Stimulated activated CD8-positive, alpha-beta memory T cell treated with anti-CD3 and anti-CD28 coated beads, Interleukin-7, amount 100 ng/mL, for 1 hour (primary cell): Measurements from ENCODE around the gene MEF2D.

Experiments
- DNase-seq, 2 donors: peaks; one replicate each; pipeline ENCODE4 v3.0.0-alpha.2; 2020; ENCODE audit warnings: low read depth in 2 of 2

MEF2D gene

GRCh38 chr1:156428746-156429288 is 71.8 kb downstream of the MEF2D start:
- no peak for DNase-seq

- DNase-seq, result no peak
These were observed 72.6 kb downstream of the MEF2D start for GRCh38 chr1:156427957-156428356.

- DNase-seq, result no peak
These were observed 74.6 kb downstream of the MEF2D start for GRCh38 chr1:156425943-156426342.

- DNase-seq, result no peak
These were observed 75.7 kb downstream of the MEF2D start for GRCh38 chr1:156424806-156425432.

GRCh38 chr1:156423422-156424352 is 76.9 kb downstream of the MEF2D start:
- no peak for DNase-seq

GRCh38 chr1:156422602-156423091 is 77.9 kb downstream of the MEF2D start:
- no peak for DNase-seq

GRCh38 chr1:156421939-156422601 is 78.5 kb downstream of the MEF2D start:
- DNase-seq, result no peak

GRCh38 chr1:156421062-156421938 is 79.3 kb downstream of the MEF2D start:
- DNase-seq, result peak; percentile 29 to 30

GRCh38 chr1:156420205-156421061 is 80.1 kb downstream of the MEF2D start:
- peak in 1 of 2 donors; percentile 12 for DNase-seq

GRCh38 chr1:156419854-156420204 is 80.7 kb downstream of the MEF2D start:
- peak in 1 of 2 donors; percentile 21 for DNase-seq

GRCh38 chr1:156418416-156419070 is 82.0 kb downstream of the MEF2D start:
- DNase-seq, result no peak

- no peak for DNase-seq
These were observed 83.1 kb downstream of the MEF2D start for GRCh38 chr1:156417401-156418020.

GRCh38 chr1:156416993-156417392 is 83.6 kb downstream of the MEF2D start:
- DNase-seq, result no peak

GRCh38 chr1:156414461-156415064 is 86.0 kb downstream of the MEF2D start:
- DNase-seq, result no peak
